Measurements from ENCODE around the gene SLFN12.

- no peak for TF ChIP-seq CREB1 (CRISPR knock-in tag; IDR thresholded peaks at IDR 0.05)
- no peak for TF ChIP-seq CTCF (IDR thresholded peaks at IDR 0.05)
- TF ChIP-seq SP1 (CRISPR knock-in tag; conservative IDR thresholded peaks at IDR 0.05): no peak; the same call in 1 of the 2 replicates
- no peak for TF ChIP-seq GABPB1 (CRISPR knock-in tag; IDR thresholded peaks at IDR 0.05)
- no peak for TF ChIP-seq RELA (CRISPR knock-in tag; IDR thresholded peaks at IDR 0.05; ENCODE audit: borderline replicate concordance)
- TF ChIP-seq ESRRA (CRISPR knock-in tag; IDR thresholded peaks at IDR 0.05; ENCODE audit: borderline replicate concordance): no peak
- no peak for TF ChIP-seq USF2 (CRISPR knock-in tag; IDR thresholded peaks at IDR 0.05)
- no peak for TF ChIP-seq E2F4 (CRISPR knock-in tag; IDR thresholded peaks at IDR 0.05; ENCODE audit: borderline replicate concordance, low read depth)
- no peak for TF ChIP-seq TCF7 (CRISPR knock-in tag; IDR thresholded peaks at IDR 0.05; ENCODE audit: low read depth)
- peak; percentile 59; the same call in 1 of the 2 replicates for TF ChIP-seq MAX (CRISPR knock-in tag; IDR thresholded peaks at IDR 0.05)
Measured at GRCh38 chr17:35460354-35460851, 28.1 kb upstream of the SLFN12 start.
